ENCODE results near the gene PPP4R1.
A peak's percentile ranks its signal among the peaks of the same experiment; 100 is the strongest.

The PPP4R1 gene

DNA sequence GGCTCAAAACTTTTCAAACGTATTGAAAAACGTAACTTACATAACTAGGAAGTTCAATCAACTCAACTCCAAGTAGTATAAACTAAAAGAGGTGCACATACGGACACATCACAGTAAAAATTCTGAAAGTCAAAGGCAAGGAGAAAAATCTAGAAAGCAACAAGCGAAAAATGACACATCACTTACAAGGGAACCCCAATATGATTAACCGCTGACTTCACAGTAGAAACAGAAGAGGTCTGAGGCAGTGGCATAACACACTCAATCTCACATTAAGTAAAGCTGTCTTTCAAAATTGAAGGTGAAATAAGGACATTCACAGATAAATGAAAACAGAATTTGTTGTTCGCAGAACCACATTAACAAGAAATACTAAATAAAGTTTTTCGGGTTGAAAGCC is 32.7 kb downstream of the PPP4R1 start:
- DNase-seq = no peak

DNA sequence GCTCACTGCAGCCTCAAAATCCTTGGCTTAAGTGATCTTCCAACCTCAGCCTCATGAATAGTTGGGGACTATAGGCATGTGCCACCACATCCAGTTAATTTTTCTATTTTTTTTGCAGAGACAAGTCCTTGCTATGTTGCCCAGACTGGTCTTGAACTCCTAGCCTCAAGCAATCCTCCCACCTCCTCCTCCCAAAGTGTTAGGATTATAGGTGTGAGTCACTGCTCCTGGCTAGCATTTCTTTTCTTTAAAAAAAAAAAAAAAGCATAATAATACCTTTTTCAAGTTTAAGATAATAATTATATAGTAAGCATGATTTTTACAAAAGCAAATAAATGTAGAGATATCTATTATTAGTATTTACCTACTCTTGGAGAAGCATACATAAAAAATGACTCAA is 36.1 kb downstream of the PPP4R1 start:
- DNase-seq = no peak

DNA sequence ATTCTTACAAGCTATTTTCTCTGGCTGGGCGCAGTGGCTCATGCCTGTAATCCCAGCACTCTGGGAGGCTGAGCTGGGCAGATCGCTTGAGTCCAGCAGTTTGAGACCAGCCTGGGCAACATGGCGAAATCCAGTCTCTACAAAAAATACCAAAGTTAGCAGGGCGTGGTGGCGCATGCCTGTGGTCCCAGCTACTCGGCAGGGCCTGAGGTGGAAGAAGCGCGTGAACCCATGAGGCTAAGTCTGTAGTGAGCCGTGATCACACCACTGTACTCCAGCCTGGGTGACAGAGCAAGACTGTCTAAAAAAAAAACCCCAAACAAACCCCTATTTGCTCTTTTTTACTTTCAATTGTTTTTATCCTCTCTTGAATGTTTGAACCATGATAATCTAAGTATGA is 37.0 kb downstream of the PPP4R1 start:
- DNase-seq = no peak

DNA sequence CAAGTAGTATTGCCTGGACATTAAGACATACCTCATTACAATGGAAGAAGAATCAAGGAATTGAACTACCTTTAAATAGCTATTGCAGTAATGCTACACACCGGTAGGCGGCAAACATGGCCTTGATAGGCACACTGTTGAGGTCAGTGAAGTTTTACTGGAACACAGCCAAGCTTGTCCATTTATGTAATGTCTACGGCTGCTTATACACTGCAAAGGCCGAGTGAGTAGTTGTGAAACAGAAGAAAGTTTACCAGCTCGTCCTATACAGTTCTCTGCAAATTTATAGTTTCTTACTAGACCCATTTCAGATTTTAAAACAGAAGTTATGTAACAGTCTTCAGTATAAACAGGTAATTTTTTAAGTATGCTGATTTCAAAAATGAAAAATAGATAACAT is 38.8 kb downstream of the PPP4R1 start:
- DNase-seq = no peak

DNA sequence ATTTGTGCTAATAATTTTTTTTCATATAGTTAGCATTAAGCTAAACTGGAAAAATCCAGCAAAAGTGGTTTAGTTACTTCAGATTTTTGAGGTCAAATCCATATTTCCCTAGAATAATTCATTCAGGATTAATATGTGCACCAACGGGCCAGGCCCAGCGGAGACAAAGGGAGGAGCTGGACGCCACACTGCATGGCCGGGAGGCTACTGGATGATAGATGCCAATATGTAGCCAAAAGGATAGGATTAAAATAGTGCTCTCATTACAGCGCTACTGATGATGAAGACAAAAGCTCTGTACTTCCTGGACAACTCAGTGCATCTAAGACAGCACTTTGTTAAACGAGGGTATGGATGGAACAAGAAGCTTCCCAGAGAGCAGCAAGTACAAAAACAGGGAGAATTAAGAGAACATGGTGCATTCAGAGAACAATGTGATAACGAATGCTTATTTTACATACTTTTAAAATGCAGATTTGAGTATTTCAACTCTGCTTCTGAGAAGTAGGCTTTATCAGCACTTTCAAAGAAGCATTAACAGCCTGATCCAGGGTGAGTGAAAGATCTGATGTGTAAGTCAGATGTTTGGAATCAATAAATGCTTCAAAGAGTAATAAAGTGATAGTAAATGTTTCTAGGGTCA is 39.8 kb downstream of the PPP4R1 start:
- no peak for DNase-seq

DNA sequence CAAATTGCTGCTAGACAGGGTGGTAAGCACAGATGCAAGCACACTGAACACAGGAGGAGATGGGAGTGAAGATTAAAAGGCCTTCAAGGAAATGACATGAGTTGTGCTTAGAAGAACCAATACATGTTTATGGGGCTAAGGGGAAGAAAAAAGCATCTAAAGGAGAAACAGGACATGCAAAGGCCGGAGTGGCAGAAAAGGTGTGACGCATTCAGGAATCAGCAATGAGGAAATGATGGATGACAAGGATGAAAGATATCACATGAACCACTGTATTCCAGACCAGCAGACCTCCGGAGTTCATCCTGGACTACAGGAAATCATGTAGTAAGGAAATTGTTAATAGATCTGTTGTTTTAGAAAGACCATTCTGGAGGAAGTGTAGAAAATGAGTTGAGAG is 42.8 kb downstream of the PPP4R1 start:
- DNase-seq = no peak

DNA sequence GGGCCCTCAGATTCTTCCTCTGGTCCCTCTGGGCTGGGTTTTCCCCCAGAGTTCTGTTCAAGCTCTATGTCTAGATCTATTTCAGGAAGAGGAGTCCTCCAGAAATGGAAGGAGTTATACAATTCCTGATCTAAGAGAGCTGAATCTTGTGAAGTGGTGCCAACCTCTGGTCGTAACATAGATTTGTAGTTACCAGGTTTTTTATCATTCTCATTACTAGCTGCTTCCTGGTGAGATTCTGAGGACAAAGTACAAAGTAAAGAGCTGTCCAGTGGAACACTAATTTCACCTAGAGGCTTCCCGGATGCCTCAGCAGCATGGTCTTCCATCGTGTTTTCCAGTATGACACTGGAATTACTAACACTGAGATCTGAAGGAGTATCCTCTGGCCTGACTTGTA is 44.1 kb downstream of the PPP4R1 start:
- no peak for DNase-seq

DNA sequence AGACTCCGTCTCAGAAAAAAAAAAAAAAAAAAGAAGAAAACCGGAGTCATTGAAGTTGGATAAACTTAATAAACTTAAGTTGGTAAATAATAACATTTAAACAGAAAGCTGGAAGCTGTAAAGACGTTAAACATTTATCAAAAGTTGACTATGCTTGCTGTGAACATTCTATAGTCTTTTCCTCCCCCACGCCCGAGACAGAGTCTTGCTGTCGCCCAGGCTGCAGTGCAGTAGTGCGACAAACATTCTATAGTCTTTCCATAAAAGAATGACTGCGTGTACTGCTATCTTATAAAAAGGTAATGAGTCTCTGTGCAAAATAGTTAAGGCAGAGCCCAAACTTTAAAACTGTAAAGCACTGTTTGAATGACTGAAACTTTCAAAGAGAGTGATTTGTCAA is 45.2 kb downstream of the PPP4R1 start:
- no peak for DNase-seq

DNA sequence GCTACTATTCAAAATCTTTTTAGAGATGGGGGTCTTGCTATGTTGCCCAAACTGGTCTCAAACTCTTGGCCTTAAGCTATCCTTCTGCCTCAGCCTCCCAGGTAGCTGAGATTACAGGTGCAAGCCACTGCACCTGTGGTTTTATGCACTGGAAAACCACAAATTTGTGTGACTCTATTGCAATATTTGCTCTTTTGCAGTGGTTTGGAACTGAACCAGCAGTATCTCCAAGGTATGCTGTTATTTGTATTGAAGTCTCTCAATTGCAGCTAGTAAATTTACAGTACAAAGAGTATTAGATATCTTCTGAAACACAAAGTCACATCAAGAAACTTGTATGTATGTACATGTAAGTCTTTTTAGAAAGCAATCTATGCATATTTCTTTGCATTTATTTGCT is 46.2 kb downstream of the PPP4R1 start:
- no peak for DNase-seq

DNA sequence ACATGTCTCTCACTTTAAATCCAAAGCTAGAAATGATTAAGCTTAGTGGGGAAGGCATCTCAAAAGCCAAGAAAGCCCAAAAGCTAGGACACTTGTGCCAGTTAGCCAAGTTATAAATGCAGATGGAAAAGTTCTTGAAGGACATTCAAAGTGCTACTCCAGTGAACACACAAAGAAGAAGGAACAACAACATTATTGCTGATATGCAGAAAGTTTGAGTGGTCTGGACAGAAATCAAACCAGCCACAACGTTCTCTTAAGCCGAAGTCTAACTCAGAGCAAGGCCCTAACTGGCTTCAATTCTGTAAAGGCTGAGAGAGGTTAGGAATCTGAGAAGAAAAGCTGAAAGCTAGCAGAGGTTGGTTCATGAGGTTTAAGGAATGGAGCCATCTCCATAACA is 49.0 kb downstream of the PPP4R1 start:
- no peak for DNase-seq

DNA sequence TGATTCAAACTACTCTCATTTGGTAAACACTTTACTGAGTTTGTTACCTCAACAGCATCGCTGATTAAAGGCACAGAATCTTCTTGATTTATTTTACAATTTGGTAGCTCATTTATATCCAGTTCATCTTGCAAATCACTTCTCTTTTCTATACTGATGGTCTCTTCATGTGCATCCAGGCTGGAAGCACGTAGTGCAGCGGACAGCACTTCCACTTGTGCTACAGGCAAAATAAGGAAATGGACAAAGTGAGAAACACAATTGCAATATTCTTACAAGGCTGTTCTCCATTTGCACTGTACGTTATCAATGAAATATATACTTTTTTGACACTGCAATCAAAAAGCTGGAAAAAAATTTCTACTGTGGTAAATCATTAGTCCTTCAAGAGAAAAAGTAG is 51.0 kb downstream of the PPP4R1 start:
- no peak for DNase-seq

DNA sequence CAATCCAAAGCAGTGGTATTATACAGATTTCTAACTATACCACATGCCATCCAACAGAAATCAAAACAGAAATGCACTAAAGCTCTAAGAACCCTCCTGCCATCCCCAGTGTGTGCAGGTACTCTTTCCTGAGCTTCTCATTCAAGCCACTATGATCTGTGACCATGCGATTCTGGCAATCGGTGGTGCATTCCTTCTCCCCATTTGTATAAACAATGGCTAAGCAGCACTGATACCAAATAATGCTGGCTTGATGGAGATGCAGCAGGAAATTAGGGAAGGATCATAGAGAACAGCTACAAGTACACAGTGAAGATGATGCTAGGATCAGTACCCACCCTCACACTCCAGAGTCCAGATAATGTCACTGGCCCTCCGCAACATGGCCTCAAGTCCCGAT is 51.8 kb downstream of the PPP4R1 start:
- no peak for DNase-seq

DNA sequence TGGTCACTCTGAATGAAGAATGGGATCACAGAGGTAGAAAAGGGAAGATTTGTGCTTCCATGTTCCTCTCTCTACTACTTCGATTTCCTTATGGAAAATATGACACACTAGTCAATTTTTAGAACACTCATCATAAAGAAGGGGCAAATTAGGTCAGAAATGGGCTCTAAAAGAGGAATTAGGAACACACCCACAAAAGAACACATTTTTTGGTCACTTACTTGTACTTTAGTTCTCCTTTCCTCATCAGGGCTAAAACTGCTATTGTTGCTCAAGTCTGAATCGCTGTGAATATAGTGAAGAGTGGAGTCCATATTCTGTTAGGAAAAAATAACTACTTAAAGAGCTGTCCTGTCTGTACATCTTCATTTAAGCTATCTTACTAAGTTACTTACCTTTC is 52.6 kb downstream of the PPP4R1 start:
- no peak for DNase-seq

DNA sequence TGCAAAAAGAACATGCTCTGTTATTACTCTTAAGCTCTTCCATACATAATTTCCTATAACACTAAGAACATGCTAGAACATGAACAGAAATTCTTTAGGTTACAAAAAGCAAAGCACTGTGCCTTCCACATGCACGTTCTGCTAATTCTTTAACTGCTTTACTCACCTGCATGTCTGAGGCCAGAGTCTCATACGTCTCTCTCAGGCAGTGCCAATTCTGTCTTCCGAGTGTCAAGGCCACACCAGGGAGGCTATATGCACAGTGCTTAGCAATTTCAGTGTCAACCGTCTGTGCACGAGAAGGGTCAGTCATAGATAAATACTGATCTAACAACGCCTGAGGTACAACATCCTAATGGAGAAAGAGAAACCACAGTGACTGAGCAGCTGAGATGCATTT is 55.1 kb downstream of the PPP4R1 start:
- no peak for DNase-seq

DNA sequence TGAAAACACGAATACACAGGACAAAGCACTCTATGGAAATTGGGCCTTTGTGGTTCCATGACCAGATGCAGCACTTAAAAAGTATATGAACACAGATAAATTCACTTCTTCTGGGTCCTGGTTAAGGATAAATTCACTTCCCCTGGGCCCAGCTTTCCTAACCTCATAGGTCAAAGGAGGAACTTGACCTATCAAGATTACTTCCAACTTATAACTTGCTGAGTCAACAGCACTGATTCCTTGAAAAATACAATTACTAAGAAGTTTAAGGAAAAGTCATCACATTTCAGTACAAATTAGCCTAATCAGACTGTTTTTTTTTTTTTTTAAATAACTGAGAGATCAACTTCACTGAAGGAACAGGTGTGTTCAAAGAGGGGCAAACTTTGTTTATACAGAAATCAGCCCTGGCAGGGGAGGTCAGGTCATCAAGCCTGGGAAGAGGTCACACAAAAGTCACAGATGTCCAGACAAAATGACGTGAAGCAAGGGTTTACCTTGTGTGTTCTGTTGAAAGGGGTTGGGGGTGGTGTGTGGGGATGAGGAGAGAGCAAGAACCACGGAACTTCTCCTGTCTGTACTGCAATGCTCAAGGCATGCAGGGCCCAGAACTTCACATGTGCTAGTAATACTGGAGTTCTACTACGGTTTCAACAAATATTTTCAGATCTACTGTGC is 55.8 kb downstream of the PPP4R1 start:
- DNase-seq = no peak

DNA sequence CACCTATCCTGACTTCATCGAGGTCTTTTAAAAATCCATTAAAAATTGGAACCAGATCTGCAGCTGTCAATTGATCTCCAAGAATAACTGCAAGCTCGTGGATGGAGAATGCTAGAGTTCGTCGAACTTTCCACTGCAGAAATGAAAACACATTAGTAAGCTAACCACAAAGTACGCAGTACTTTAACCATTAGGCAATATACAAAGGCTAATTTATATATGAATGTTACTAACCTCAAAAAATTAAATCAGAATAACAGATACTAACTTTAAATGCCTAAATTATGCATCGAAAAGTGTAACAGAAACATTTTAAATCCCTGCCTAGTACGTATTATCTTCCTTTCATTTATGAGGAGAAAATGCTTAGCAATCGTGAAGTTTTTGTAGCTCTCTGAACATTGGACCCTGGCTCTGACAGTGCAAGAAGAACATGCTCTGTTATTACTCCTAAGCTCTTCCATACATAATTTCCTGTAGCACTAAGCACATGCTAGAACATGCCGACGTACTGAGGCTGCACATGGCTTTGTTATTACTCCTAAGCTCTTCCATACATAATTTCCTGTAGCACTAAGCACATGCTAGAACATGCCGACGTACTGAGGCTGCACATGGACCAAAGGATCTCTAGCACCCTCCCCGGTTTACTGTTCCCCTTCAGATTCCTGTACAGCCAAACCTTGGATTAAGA is 57.0 kb downstream of the PPP4R1 start:
- no peak for DNase-seq

DNA sequence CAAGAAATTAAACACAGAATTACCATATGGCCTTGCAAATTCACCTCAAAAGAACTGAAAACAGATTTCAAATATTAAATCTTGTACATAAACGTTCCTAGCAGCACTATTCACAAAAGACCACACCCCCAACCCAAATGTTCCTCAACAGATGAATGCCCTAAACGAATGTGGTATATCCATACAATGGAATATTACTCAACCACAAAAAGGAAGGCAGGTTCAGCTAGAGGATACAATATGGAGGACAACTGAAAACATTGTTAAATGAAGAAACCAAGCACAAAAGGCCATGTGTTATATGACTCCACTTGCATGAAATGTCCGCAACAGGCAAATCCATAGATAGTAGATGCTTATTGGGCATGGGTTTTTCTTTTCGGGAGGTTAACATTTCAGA is 61.7 kb downstream of the PPP4R1 start:
- DNase-seq = no peak

DNA sequence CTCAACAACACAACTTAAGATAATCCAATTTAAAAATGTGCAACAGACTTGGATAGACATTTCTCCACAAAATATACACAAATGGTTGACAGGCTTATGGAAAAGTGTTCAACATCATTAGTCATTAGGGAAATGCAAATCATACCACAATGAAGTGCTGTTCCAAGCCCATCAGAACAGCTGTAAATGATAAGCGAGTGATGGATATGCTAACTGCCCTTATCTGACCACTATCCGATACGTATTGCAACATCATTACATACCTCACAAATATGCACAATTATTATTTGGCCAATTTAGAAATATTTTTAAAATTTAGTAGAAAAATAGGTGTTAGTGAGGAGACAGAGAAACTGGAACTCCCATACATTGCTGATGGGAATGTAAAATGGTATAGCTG is 62.2 kb downstream of the PPP4R1 start:
- DNase-seq = no peak

DNA sequence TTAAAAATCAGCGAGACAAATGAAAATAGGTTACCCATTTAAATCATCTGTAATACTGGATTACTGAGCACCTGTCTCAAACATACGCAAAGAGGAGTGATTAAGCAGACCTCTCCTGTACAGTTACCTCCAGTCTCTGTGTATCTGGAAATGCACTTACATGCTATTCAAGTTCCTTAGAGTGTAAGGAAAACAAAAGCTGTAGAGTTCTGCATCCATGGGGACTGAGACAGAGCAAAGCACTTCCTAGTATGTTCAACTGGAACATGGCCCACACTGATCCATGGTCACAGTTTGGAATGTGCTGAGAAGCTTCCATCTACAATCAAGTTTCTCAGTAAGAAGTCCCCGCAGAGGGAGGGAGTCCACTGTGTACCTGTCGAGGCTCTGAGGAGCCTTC is 63.9 kb downstream of the PPP4R1 start:
- DNase-seq = no peak

DNA sequence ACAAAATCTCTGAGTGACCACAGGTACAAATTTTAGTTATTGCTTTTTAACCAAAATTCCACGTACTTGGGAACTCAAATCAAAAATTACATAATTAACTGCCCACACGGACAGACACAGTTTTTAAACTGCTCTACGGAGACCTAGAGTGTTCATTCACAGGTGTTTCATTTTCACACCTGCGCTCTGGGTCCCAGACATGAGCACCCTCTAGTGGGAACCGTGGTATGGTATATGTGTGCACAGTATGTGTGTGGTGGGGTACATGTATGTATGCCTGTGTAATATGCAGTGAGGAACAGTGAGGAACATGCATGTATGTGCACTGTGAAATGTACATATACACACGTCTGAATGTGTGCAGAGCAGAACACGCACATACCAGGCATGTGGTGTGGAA is 65.0 kb downstream of the PPP4R1 start:
- no peak for DNase-seq

DNA sequence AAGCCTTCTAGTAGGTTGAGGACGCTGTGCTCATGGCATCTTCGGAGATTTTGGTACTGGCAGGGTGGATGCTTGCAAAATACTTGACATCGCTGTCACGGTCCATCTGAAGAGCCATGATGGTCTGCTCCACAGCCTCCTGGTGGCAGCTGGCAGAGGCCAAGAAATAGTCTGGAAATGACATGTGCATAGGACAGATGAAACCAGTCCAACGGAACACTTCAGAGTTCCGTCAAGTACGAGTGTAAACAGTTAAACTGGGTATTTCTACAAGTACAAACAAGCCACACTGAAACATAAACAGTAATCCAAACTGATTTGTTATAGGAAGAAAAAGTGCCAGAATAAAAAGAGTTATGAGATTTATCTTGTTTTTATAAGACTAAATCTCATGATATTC is 66.6 kb downstream of the PPP4R1 start:
- DNase-seq = no peak

DNA sequence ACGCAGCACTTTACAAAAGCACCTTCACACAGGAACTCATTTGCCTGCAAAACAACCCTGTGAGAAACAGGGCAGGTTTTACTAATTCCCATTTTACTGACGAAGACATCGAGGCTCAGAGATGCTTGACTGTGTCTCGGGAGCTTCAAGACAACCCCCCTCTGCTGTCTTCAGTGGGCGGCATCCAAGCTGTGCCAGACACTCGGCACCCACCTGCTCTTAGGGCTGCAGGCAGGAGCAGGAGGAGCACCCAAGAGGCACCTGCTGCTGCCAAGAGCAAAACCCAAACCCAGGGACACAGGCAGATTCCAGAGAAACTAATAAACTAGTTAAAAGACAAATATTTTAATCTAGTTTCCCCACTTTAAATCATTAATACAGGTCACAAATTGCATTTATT is 67.9 kb downstream of the PPP4R1 start:
- DNase-seq = peak; percentile 29

DNA sequence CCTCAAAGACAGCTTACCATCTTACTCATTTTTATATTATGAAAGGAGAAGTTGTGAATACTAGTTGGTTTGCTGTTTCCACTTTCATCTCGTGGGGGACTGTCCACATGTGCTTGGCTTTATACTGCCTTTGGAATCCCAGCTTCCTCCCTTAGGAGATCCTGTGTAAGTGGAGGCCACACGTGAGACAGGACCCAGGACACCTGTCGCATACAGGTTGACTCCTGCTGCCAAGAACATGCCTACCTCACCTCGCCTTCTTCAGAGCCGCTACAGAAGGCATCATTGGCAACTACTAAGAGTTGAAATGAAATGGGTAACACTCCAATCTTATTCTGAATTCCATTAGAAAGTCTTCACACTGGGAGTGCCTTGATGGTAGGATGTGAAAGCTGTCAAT is 69.3 kb downstream of the PPP4R1 start:
- DNase-seq = no peak

DNA sequence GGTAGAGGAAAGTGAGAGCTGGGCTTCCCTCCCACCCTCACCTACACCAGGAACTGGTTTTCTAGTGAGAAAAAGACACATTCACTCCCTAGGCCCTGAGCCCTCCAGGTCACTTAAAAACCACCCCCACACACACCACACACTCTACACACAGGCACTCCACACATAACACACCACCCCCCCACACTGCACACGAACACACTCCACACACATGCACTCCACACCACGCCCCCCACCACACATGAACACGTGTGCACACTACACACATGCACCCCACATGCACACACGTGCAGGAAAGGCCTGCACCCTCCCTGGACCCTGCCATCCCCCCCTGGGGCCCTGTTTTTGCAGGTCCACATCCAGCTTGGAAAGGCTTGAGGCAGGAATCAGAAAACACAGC is 71.4 kb downstream of the PPP4R1 start:
- DNase-seq = no peak

DNA sequence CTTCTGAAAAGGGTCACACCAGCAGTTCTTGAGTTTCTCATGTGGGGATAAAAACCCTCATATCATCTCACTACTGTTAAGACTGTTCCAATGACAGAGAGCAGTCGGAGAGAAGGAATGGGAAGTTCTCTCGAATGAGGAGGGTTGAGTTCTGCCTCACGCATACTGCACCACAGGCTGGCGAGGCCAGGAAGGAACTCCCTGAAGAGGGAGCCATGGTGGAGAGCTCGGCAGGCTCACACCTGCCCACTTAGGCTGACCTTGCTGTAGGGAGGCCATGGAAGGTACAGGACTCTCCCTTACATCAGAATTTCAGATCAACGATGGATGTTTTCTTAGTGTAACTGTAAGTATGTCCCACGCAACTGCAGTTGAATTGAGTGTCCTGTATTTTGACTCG is 74.4 kb downstream of the PPP4R1 start:
- DNase-seq = no peak
